ENCODE measurements around the gene LATS2. TPM values are rescaled to one million over a fixed set of nuclear protein-coding genes. Genes with fewer than 3 reads are reported as not detected.

The LATS2 gene
- total and polyA plus RNA-seq, 3 donors from 2014 or later = 35.6 to 40.2 (median 36.5) TPM

DNA sequence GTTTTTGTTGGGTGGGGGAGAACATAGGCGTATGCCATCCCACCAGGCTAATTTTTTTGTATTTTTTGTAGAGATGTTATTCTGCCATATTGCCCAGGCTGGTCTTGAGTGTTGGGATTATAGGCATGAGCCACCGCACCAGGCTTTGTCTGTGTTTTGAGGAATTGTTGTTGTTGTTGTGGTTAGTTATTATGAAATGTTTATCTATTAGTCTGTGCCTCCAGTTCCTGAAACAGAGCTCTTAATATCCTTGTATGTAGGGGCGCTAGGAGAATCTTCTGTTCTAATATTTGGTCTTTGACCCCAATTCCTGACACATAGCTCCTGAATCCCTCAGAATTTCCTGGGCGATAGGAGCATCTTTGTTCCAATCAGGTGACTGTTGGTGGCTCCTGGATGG lies 5.6 kb upstream of the LATS2 start:
- no peak for DNase-seq
- Histone ChIP-seq H3K4me3 (no peak overlapping the region), H3K4me1 (no peaks in the 10 kb centered on the region), H3K36me3 (ENCODE audit: low read depth, missing control alignments) (no peaks in the 10 kb centered on the region), H3K27ac (no peak overlapping the region), H3K27me3 (no peaks in the 10 kb centered on the region), H3K9me3 (no peaks in the 10 kb centered on the region)
- TF ChIP-seq, protein P1, sequence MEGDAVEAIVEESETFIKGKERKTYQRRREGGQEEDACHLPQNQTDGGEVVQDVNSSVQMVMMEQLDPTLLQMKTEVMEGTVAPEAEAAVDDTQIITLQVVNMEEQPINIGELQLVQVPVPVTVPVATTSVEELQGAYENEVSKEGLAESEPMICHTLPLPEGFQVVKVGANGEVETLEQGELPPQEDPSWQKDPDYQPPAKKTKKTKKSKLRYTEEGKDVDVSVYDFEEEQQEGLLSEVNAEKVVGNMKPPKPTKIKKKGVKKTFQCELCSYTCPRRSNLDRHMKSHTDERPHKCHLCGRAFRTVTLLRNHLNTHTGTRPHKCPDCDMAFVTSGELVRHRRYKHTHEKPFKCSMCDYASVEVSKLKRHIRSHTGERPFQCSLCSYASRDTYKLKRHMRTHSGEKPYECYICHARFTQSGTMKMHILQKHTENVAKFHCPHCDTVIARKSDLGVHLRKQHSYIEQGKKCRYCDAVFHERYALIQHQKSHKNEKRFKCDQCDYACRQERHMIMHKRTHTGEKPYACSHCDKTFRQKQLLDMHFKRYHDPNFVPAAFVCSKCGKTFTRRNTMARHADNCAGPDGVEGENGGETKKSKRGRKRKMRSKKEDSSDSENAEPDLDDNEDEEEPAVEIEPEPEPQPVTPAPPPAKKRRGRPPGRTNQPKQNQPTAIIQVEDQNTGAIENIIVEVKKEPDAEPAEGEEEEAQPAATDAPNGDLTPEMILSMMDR (IDR thresholded peaks at IDR 0.05) = no peak
- no peak for TF ChIP-seq POLR2A (IDR thresholded peaks at IDR 0.05)
- 94% methylated on average over 4 of the region's 4 CpGs for WGBS, 2 donors
- intact Hi-C loops (cut with DNase I; ENCODE audit: low total_unique reads) = no loop called here

DNA sequence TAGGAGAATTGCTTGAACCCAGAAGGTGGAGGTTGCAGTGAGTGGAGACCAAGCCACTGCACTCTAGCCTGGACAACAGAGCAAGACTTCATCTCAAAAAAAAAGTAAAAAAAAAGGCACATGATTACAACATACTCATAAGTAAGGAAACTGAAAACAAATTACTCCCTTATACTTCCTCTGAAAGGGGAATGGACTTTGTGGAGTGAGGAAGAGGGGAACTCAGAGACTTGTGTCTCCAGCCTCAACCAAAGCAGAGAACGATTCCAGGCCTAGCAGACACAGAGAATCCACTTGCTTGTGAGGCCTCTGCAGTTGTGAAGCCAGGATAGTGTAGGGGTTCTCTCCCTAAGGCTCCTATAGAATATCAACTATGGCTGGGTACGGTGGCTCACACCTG lies 4.3 kb upstream of the LATS2 start:
- DNase-seq = no peak
- TF ChIP-seq, protein P1 (IDR thresholded peaks at IDR 0.05) = no peak
- TF ChIP-seq POLR2A (IDR thresholded peaks at IDR 0.05) = no peak
- WGBS, 2 donors = 82 to 84% methylated on average over 1 to 2 of the region's 2 CpGs
- H3K27me3 ChIP-seq = no peaks in the 10 kb centered on the region
- H3K9me3 ChIP-seq = no peaks in the 10 kb centered on the region
- H3K4me1 ChIP-seq = no peaks in the 10 kb centered on the region
- H3K27ac ChIP-seq = no peak overlapping the region
- intact Hi-C loops (cut with DNase I; ENCODE audit: low total_unique reads) = no loop called here
- H3K4me3 ChIP-seq = no peak overlapping the region
- H3K36me3 ChIP-seq (ENCODE audit: low read depth, missing control alignments) = no peaks in the 10 kb centered on the region

DNA sequence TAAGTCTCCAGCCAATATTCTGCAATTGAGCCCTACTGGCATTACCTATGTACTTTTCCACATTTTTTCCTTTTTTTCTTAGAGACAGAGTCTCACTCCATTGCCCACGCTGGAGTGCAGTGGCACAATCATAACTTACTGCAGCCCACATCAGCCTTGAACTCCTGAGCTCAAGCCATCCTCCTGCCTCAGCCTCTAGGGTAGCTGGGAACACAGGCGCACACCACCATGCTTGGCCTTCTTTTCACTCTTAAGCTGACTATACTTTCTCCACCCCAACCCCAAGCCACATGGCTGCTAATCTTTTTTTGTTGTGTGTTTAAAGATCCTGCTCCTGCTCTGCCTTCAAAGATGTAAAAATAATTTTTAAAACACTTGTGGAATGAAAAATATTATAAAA lies 1.6 kb upstream of the LATS2 start:
- Histone ChIP-seq H3K4me1 (no peaks in the 10 kb centered on the region), H3K27ac (no peak overlapping the region), H3K27me3 (no peaks in the 10 kb centered on the region), H3K4me3 (no peak overlapping the region), H3K36me3 (ENCODE audit: low read depth, missing control alignments) (no peaks in the 10 kb centered on the region), H3K9me3 (no peaks in the 10 kb centered on the region)
- WGBS, 2 donors = 83 to 86% methylated on average over 2 of the region's 2 CpGs
- intact Hi-C loops (cut with DNase I; ENCODE audit: low total_unique reads) = no loop called here
- TF ChIP-seq POLR2A (IDR thresholded peaks at IDR 0.05) = no peak
- TF ChIP-seq, protein P1 (IDR thresholded peaks at IDR 0.05) = no peak
- no peak for DNase-seq

DNA sequence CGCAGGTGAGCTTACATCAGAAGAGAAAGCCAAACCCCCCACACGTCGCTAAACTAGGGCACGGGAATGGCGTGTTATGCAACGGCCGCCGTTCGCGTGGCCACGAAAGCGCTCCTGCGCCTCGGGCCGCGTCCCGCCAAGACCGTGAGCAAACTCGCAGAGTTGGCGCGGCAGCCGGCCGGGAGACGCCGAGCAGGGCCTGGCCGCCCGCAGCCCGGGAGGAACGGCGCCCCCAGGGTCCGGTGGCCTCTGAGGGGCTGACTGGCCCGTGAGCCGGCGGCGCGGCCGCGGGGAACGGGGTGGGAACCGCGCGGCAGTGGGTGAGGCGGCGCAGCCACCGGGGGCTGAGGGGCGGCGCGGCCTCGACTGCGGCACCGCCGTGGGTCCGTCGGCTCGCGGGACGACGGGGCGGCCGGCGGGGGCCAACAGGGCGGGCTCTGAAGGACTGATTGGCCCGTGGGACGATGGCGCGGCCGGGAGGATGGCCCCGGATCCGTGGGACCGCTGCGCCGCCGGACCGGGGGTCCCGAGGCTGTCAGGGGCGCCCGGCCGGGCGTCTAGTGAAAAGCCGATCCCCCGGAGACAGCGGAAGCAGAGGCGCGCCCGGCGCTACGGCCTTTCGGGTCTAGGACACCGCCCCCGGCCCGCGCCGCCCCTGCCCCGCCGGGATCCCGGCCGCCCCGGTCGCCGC lies 903 bp downstream of the LATS2 start:
- WGBS, 2 donors = 0 to 1% methylated on average over 4 to 43 of the region's 100 CpGs
- Histone ChIP-seq H3K4me3 (peak overlapping the region; percentile 80 to 95), H3K27ac (peak overlapping the region; percentile 93 to 100), H3K4me1 (no peaks in the 10 kb centered on the region), H3K9me3 (no peaks in the 10 kb centered on the region), H3K36me3 (ENCODE audit: low read depth, missing control alignments) (no peaks in the 10 kb centered on the region), H3K27me3 (no peaks in the 10 kb centered on the region)
- peak; percentile 51 for DNase-seq
- peak; percentile 25 for TF ChIP-seq POLR2A (IDR thresholded peaks at IDR 0.05)
- TF ChIP-seq, protein P1 (IDR thresholded peaks at IDR 0.05) = no peak
- intact Hi-C loops (cut with DNase I; ENCODE audit: low total_unique reads) = no loop called here

Data from testis (tissue), 3 donors.